GM21526 (cell line): ENCODE measurements around the gene NASP.

Source experiments
- ATAC-seq: cut with Tn5 transposase; IDR thresholded peaks from one replicate; pipeline ENCODE4 v1.9.1; 2021; ENCODE audit warnings: moderate library complexity; ENCODE audit not compliant: unreplicated experiment, low FRiP score

The NASP gene

DNA sequence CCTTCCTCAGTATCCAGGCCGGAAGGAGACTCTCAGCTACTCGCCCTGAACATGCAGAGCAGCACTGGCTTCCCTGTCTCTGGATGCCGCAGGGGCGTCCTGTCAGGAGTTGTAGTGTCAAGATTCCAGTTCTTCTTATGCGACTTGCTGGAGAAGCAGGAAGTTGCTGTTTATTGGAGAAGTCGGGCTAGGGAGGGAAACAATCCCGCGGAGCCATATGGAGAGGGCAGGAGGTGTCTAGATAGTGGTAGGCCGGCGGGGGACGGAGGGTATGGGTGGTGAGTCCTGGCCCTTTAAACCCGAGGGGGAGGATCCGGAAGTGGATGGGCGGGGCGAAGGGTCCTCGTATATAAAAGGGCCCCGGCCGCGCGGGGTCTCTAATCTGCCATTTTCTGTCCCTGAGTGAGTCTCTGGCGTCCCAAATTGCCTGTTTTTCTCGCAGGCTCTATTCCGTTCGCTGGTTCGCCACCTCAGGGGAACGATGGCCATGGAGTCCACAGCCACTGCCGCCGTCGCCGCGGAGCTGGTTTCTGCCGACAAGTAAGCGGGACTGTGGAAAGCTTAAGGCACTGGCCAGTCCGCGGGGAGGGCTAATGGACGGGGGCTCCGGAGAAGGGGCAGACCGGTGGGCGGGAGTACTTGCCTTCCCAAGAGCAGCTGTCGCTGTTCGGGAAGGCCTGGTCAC, at the start of gene NASP:
NASP (plus strand) TSS at position 376 of the 685 bp plus-strand sequence; CDS start at position 482, 106 bp downstream.
- ATAC-seq, result peak; percentile 48

- ATAC-seq, result no peak
Observed at GRCh38 chr1:45535988-45536766, 47.7 kb upstream of the NASP start.

GRCh38 chr1:45536886-45537285, 47.0 kb upstream of the NASP start:
- no peak for ATAC-seq

DNA sequence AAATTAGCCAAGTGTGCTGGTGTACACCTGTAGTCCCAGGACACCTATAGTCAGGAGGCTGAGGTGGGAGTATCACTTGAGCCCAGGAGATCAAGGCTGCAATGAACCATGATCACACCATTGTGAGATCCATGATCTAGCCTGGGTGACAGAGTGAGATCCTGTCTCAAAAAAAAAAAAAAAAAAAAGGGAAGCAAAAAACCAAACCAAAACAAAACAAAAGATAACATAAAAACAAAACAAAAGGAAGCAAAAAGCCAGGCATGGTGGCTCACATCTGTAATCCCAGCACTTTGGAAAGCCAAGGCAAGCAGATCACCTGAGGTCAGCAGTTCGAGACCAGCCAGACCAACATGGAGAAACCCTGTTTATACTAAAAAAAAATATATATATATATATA, 42.6 kb upstream of the NASP start:
- ATAC-seq, result no peak

GRCh38 chr1:45542591-45542990, 41.2 kb upstream of the NASP start:
- no peak for ATAC-seq

- ATAC-seq, result no peak
Observed at GRCh38 chr1:45543581-45544417, 40.0 kb upstream of the NASP start.

GRCh38 chr1:45544530-45544929, 39.3 kb upstream of the NASP start:
- ATAC-seq, result no peak

DNA sequence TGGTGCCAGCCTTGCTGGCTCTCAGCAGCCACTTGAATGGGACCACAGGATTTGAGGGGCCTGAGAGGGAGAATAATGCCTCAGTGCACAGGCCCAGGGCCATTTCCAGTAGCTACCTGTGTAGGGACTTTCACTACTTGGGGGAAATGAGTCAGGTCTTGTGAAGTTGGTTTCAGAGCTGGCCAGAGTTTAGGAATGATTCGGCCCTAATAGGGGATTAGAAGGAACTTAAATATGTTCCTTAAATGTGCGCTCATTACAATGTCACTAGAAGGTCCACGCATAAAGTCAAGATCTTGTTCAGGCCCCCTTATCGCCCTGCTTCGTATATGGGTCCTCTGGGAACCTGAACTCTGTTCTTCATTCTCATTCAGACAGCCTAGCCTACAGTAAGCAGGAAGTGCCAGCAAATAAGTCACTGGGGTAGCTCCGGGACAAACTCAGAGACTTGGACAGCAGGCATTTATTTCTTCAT, 38.8 kb upstream of the NASP start:
- ATAC-seq, result no peak

GRCh38 chr1:45545553-45546310, 38.1 kb upstream of the NASP start:
- ATAC-seq, result no peak

GRCh38 chr1:45550401-45551351, 33.2 kb upstream of the NASP start, which contains the start of gene AKR1A1:
AKR1A1 (plus strand) TSS chr1:45550826; CDS start chr1:45561795, 10,969 bp downstream.
- peak; percentile 60 for ATAC-seq

DNA sequence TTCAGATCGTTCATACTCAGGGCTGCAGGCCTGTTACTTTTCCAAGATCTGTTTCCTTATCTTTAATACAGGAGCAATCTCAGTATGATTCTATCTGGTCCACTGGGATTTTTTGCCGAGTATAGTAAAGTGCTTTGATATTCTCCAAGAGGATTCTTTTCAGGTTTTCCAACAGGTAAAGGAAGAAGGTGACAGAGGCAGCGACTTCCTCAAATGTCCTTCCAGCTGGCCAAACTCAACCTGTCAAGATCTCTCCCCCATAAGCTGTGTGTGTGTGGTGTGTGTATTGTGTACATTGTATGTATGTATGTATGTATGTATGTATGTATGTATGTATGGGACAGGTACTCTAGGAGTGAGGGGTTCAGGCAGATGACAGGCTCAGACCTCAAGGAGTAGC, 32.2 kb upstream of the NASP start:
- ATAC-seq, result no peak

- ATAC-seq, result no peak
Observed at GRCh38 chr1:45552331-45552730, 31.5 kb upstream of the NASP start.

DNA sequence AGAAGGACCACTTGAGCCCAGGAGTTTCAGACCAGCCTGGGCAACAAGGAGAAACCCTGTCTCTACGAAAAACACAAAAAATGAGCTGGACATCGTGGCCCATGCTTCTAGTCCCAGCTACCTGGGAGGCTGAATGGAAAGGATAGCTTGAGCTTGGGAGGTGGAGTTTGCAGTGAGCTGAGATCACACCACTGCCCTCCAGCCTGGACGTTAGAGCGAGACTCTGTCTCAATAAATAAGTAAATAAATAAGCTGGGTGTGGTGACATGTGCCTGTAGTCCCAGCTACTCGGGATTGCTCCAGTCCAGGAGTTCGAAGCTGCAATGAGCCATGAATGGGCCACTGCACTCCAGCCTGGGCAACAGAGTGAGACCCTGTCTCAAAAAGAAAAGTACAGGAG, 29.6 kb upstream of the NASP start:
- ATAC-seq, result no peak

- no peak for ATAC-seq
Observed at GRCh38 chr1:45557422-45557944, 26.4 kb upstream of the NASP start.

- ATAC-seq, result no peak
Observed at GRCh38 chr1:45563843-45564242, 20.0 kb upstream of the NASP start.

DNA sequence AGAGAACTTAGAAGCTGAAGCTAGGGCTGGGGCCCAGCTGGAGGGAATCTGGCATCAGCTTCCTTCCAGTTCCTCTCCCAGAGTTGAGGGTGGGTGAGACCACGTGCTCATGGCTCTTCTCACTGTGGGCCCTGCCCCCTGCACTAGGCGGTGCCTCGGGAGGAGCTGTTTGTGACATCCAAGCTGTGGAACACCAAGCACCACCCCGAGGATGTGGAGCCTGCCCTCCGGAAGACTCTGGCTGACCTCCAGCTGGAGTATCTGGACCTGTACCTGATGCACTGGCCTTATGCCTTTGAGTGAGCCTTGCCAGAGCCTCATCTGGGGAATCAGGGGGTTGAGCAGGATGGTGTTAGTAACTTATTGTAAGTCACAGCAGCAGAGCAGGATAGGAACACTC, 17.1 kb upstream of the NASP start:
- ATAC-seq, result no peak

DNA sequence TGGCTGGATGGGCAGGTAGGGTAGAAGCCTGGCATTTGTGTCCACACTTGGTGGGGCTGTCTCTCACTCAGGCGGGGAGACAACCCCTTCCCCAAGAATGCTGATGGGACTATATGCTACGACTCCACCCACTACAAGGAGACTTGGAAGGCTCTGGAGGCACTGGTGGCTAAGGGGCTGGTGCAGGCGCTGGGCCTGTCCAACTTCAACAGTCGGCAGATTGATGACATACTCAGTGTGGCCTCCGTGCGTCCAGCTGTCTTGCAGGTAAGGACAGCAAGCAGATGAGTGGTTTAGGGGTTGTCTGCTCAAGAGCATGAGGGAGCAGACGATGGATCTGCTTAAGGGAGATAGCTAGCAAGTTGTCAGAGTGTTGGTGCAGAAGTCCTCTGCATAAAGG, 15.9 kb upstream of the NASP start:
- ATAC-seq, result no peak

DNA sequence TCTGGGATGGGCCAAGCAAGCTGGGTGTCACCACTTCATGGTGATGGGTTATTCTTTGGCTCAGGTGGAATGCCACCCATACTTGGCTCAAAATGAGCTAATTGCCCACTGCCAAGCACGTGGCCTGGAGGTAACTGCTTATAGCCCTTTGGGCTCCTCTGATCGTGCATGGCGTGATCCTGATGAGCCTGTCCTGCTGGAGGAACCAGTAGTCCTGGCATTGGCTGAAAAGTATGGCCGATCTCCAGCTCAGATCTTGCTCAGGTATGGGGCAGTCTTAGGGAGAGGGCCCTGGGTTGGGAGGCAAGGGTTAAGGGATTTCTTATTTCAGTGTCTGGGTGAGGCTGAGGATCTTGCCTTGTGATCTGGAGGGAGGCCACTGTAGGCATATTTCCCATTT, 15.4 kb upstream of the NASP start:
- no peak for ATAC-seq

GRCh38 chr1:45569571-45569961, 14.3 kb upstream of the NASP start:
- ATAC-seq, result no peak
